MM.1S (cell line): ENCODE measurements around the gene HDAC10.

Experiments
- EZH2 ChIP-seq: fragments of 300-600 bp; sonication (generic); optimal IDR thresholded peaks from 2 replicates; pipeline ENCODE3; 2017; ENCODE audit warnings: low read depth, mild to moderate bottlenecking, antibody characterized with exemption, low read length, mixed read lengths
- TF ChIP-seq, protein P1 (sequence below): fragments of 300-600 bp; sonication (generic); IDR thresholded peaks from 2 replicates; pipeline ENCODE4 v1.5.1; 2016; ENCODE audit warnings: antibody characterized with exemption, low read length, mixed read lengths

DNA sequence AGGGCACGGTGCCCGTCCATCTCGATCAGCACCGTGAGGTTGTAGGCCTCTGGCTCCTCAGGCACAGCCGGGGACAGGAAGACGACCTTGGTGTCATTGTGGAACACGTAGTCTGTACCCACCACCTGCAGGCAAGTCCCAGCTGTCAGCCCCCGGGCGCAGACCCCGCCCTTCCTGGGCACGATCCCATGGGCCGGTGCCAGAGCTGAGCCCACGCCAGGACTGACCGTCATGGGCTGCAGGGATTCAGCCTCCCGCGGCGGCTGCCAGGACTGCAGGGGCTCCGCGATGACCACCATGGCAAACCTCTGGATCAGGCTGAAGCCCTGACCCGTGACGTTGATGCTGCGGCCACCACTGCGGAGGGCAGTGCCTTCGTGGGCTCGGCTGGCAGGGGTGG, 30.9 kb upstream of the HDAC10 start:
- TF ChIP-seq, protein P1, sequence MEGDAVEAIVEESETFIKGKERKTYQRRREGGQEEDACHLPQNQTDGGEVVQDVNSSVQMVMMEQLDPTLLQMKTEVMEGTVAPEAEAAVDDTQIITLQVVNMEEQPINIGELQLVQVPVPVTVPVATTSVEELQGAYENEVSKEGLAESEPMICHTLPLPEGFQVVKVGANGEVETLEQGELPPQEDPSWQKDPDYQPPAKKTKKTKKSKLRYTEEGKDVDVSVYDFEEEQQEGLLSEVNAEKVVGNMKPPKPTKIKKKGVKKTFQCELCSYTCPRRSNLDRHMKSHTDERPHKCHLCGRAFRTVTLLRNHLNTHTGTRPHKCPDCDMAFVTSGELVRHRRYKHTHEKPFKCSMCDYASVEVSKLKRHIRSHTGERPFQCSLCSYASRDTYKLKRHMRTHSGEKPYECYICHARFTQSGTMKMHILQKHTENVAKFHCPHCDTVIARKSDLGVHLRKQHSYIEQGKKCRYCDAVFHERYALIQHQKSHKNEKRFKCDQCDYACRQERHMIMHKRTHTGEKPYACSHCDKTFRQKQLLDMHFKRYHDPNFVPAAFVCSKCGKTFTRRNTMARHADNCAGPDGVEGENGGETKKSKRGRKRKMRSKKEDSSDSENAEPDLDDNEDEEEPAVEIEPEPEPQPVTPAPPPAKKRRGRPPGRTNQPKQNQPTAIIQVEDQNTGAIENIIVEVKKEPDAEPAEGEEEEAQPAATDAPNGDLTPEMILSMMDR = no peak
- TF ChIP-seq EZH2 = no peak
